ENCODE data around the gene PKDREJ. TPM values are rescaled to one million over a fixed set of nuclear protein-coding genes. Genes with fewer than 3 reads are reported as not detected.

The PKDREJ gene
- total and polyA plus RNA-seq, 8 donors, result 0.04 to 0.06 (median 0.05) TPM; not detected in 5

- Histone ChIP-seq H3K27me3 (no peaks in the 10 kb centered on the region), H3K9me3 (no peaks in the 10 kb centered on the region), H3K36me3 (peaks cover 0 to 40% (median 13%) of the 10 kb centered on the region in 3 donors), H3K4me1 (peaks cover 0 to 15% (median 8%) of the 10 kb centered on the region in 3 donors), H3K4me3 (no peak overlapping the region), H3K27ac (no peak overlapping the region)
- TF ChIP-seq CTCF (IDR thresholded peaks at IDR 0.05), result no peak
- FAIRE-seq (no peak), DNase-seq (no peak), ATAC-seq (no peak)
- WGBS, 2 donors, result 97 to 98% methylated on average over 3 of the region's 3 CpGs
- intact Hi-C loops (cut with DNase I), result no loop called here
Observed at GRCh38 chr22:46286006-46286405, 22.9 kb upstream of the PKDREJ start.

GRCh38 chr22:46281866-46282678 lies 18.9 kb upstream of the PKDREJ start:
- ATAC-seq (no peak), DNase-seq (no peak), FAIRE-seq (no peak)
- no peak overlapping the region for H3K4me3 ChIP-seq
- H3K9me3 ChIP-seq, result no peaks in the 10 kb centered on the region
- no peak for TF ChIP-seq CTCF (IDR thresholded peaks at IDR 0.05)
- 96 to 97% methylated on average over 13 of the region's 13 CpGs for WGBS, 2 donors
- H3K27ac ChIP-seq, result no peak overlapping the region
- no peaks in the 10 kb centered on the region for H3K27me3 ChIP-seq
- H3K4me1 ChIP-seq, result peaks cover 0 to 5% (median 3%) of the 10 kb centered on the region in 3 donors
- H3K36me3 ChIP-seq, result peaks cover 5 to 72% (median 30%) of the 10 kb centered on the region in 3 donors
- intact Hi-C loops (cut with DNase I), result no loop called here

GRCh38 chr22:46280999-46281623 lies 18.0 kb upstream of the PKDREJ start:
- DNase-seq (no peak), ATAC-seq (peak in 3 of 4 donors; percentile 7 to 66 (median 52)), FAIRE-seq (no peak)

GRCh38 chr22:46280063-46280817 lies 17.1 kb upstream of the PKDREJ start:
- peaks cover 5 to 81% (median 40%) of the 10 kb centered on the region in 3 donors for H3K36me3 ChIP-seq
- ATAC-seq (peak in 1 of 4 donors; percentile 5), FAIRE-seq (no peak)

More at GRCh38 chr22:46280999-46281623, 18.0 kb upstream of the PKDREJ start:
- Histone ChIP-seq H3K27ac (no peak overlapping the region), H3K36me3 (peaks cover 5 to 75% (median 33%) of the 10 kb centered on the region in 3 donors), H3K4me1 (no peaks in the 10 kb centered on the region), H3K27me3 (no peaks in the 10 kb centered on the region), H3K9me3 (no peaks in the 10 kb centered on the region), H3K4me3 (no peak overlapping the region)
- intact Hi-C loops (cut with DNase I), result no loop called here
- TF ChIP-seq CTCF (IDR thresholded peaks at IDR 0.05), result no peak
- 87 to 88% methylated on average over 19 of the region's 19 CpGs for whole genome bisulfite sequencing, 2 donors

More at GRCh38 chr22:46280063-46280817, 17.1 kb upstream of the PKDREJ start:
- DNase-seq, result peak in 1 of 6 donors; percentile 8
- WGBS, 2 donors, result 96% methylated on average over 12 of the region's 12 CpGs
- intact Hi-C loops (cut with DNase I), result no loop called here
- Histone ChIP-seq H3K27me3 (no peaks in the 10 kb centered on the region), H3K27ac (no peak overlapping the region), H3K9me3 (no peaks in the 10 kb centered on the region), H3K4me1 (no peaks in the 10 kb centered on the region), H3K4me3 (no peak overlapping the region)
- TF ChIP-seq CTCF (IDR thresholded peaks at IDR 0.05), result no peak

All from pancreas (tissue), 10 donors.